ENCODE measurements around the gene MEG3. TPM values are rescaled to one million over a fixed set of nuclear protein-coding genes. Genes with fewer than 3 reads are reported as not detected.

The MEG3 gene
- total and polyA plus RNA-seq, 2 of the 8 experiments (the other 6 are each of a cell fraction or from before 2014, with no cell fraction given): 0.17 to 1.1 TPM

- Histone ChIP-seq H2BK20ac (ENCODE audit: low read length) (no peak overlapping the region), H3K4me1 (replicated peaks in 1 of 4; ENCODE audit: control insufficient read depth in 3 of 4, insufficient read depth in 4 of 4, low read length in 3 of 4) (no peaks in the 10 kb centered on the region; a peak in 2 of 7 replicates), H2BK120ac (replicated peaks; ENCODE audit: low read depth, low read length) (no peak overlapping the region), H3K23ac (ENCODE audit: insufficient read length) (no peak overlapping the region), H3K56ac (replicated peaks; ENCODE audit: insufficient read length, low read depth, low read length) (no peak overlapping the region), H4K91ac (replicated peaks; ENCODE audit: insufficient read length, low read length) (no peak overlapping the region), H3K4ac (replicated peaks; ENCODE audit: insufficient read length, low read depth, low read length) (no peak overlapping the region), H3K79me2 (ENCODE audit: control insufficient read depth in 1 of 2, insufficient read depth in 2 of 2, low read length in 2 of 2) (no peaks in the 10 kb centered on the region), H3K18ac (ENCODE audit: extremely low read depth, low read length) (no peak overlapping the region), H3K4me3 (ENCODE audit: extremely low read depth in 1 of 4, insufficient read depth in 2 of 4, low read depth in 3 of 4, low read length in 4 of 4) (no peak overlapping the region), H3K9ac (replicated peaks in 1 of 4; ENCODE audit: extremely low read depth in 1 of 4, low read depth in 3 of 4, low read length in 3 of 4) (no peak overlapping the region), H3K9me3 (ENCODE audit: insufficient read depth in 2 of 2, low read depth in 1 of 2, low read length in 1 of 2) (no peaks in the 10 kb centered on the region), H3K23me2 (ENCODE audit: low read depth, low read length) (no peaks in the 10 kb centered on the region), H3K27me3 (replicated peaks in 1 of 4; ENCODE audit: control insufficient read depth in 3 of 4, extremely low read depth in 1 of 4, insufficient read depth in 3 of 4, low read length in 3 of 4) (no peaks in the 10 kb centered on the region; a peak in 1 of 7 replicates), H2AFZ (ENCODE audit: low read length) (no peak overlapping the region), H4K5ac (ENCODE audit: insufficient read length, low read depth, low read length) (no peak overlapping the region), H2BK5ac (ENCODE audit: low read depth, low read length) (no peak overlapping the region), H3K27ac (ENCODE audit: low read depth, low read length) (no peak overlapping the region), H3K79me1 (ENCODE audit: low read depth, low read length) (no peaks in the 10 kb centered on the region), H4K20me1 (replicated peaks in 1 of 2; ENCODE audit: control insufficient read depth in 1 of 2, insufficient read depth in 2 of 2, low read length in 2 of 2) (no peaks in the 10 kb centered on the region), H2BK12ac (ENCODE audit: low read depth, low read length) (no peak overlapping the region), H2BK15ac (ENCODE audit: low read length) (no peak overlapping the region), H3K36me3 (ENCODE audit: control insufficient read depth in 2 of 4, insufficient read depth in 4 of 4, low read length in 3 of 4) (no peaks in the 10 kb centered on the region), H4K8ac (ENCODE audit: extremely low read depth, insufficient read depth, low read length) (no peak overlapping the region), H3K4me2 (ENCODE audit: insufficient read depth in 1 of 2, low read depth in 2 of 2, low read length in 2 of 2) (no peak overlapping the region), H3K14ac (ENCODE audit: insufficient read length) (no peak overlapping the region), H2AK5ac (ENCODE audit: low read depth, low read length) (no peak overlapping the region)
- WGBS, 2 experiments (ENCODE audit: extremely low coverage in 1 of 2, insufficient coverage in 1 of 2, insufficient read length in 1 of 2, insufficient replicate concordance in 2 of 2, low coverage in 1 of 2, low lambda C conversion rate in 2 of 2, missing lambda C conversion rate in 1 of 2): 87% methylated on average over 5 of the region's 5 CpGs; no CpG with 5 or more reads in 1 of the 2 experiments
- DNase-seq (ENCODE audit: low read depth in 1 of 2, low spot score in 2 of 2): no peak
- FAIRE-seq: no peak
- ChIA-PET CTCF (ENCODE audit: partially characterized antibody) (interaction anchor here (0.8 to 1.6 kb wide), 3 partner anchors 13 to 178 kb away, joined by 3 to 5 read pairs (median 4); no protein-coding TSS in a partner anchor), POLR2A (ENCODE audit: partially characterized antibody) (interaction anchor here (0.7 kb wide), 1 partner anchor 7 kb away, joined by 3 read pairs; no protein-coding TSS in a partner anchor)
- no peak for TF ChIP-seq E2F6 (IDR thresholded peaks at IDR 0.05)
Measured at GRCh38 chr14:100888789-100889315, 62.9 kb downstream of the MEG3 start.

Data from H1 (cell line).